ENCODE results near the gene CHST3. TPM values are rescaled to one million over a fixed set of nuclear protein-coding genes. Genes with fewer than 3 reads are reported as not detected.
A peak's percentile ranks its signal among the peaks of the same experiment; 100 is the strongest.

CHST3 gene
- total and polyA plus RNA-seq, 7 donors, result 0.23 to 25.5 (median 12.8) TPM

- Histone ChIP-seq H3K27me3 (no peaks in the 10 kb centered on the region), H3K4me1 (peaks cover 0 to 60% (median 53%) of the 10 kb centered on the region in 4 donors), H3K4me3 (no peak overlapping the region), H3K9me3 (no peaks in the 10 kb centered on the region), H3K36me3 (no peaks in the 10 kb centered on the region), H3K27ac (peak overlapping the region in 3 of 4 donors; percentile 34 to 59 (median 57))
- intact Hi-C loops (cut with DNase I), result no loop called here
- TF ChIP-seq POLR2A (IDR thresholded peaks at IDR 0.05) (no peak), CTCF (IDR thresholded peaks at IDR 0.05) (no peak), EP300 (IDR thresholded peaks at IDR 0.05) (no peak), POLR2AphosphoS5 (IDR thresholded peaks at IDR 0.05) (peak in 2 of 4 donors; percentile 19 to 24)
- 47 to 55% methylated on average over 6 of the region's 6 CpGs for WGBS, 2 donors
- DNase-seq, result no peak
These were observed 31.8 kb downstream of the CHST3 start for GRCh38 chr10:71995887-71996575.

- Histone ChIP-seq H3K36me3 (no peaks in the 10 kb centered on the region), H3K27ac (peak overlapping the region in 3 of 4 donors; percentile 34 to 59 (median 57)), H3K4me3 (no peak overlapping the region), H3K4me1 (peaks cover 0 to 66% (median 56%) of the 10 kb centered on the region in 4 donors), H3K9me3 (no peaks in the 10 kb centered on the region), H3K27me3 (no peaks in the 10 kb centered on the region)
- no peak for TF ChIP-seq POLR2AphosphoS5 (IDR thresholded peaks at IDR 0.05)
- TF ChIP-seq EP300 (IDR thresholded peaks at IDR 0.05), result no peak
- TF ChIP-seq CTCF (IDR thresholded peaks at IDR 0.05), result no peak
- no peak for TF ChIP-seq POLR2A (IDR thresholded peaks at IDR 0.05)
- no peak for DNase-seq
- WGBS, 2 donors, result 82% methylated on average over 13 of the region's 13 CpGs
- intact Hi-C loops (cut with DNase I), result no loop called here
These were observed 32.6 kb downstream of the CHST3 start for GRCh38 chr10:71996592-71997371.

- intact Hi-C loops (cut with DNase I), result no loop called here
- Histone ChIP-seq H3K4me1 (peaks cover 0 to 72% (median 56%) of the 10 kb centered on the region in 4 donors), H3K4me3 (no peak overlapping the region), H3K27me3 (no peaks in the 10 kb centered on the region), H3K9me3 (no peaks in the 10 kb centered on the region), H3K36me3 (no peaks in the 10 kb centered on the region), H3K27ac (peak overlapping the region; percentile 75 to 88 (median 79))
- WGBS, 2 donors, result 42 to 80% methylated on average over 14 of the region's 14 CpGs
- DNase-seq, result no peak
- TF ChIP-seq POLR2A (IDR thresholded peaks at IDR 0.05) (no peak), CTCF (IDR thresholded peaks at IDR 0.05) (no peak), POLR2AphosphoS5 (IDR thresholded peaks at IDR 0.05) (no peak), EP300 (IDR thresholded peaks at IDR 0.05) (no peak)
These were observed 34.1 kb downstream of the CHST3 start for GRCh38 chr10:71998119-71998839.

- H3K9me3 ChIP-seq, result no peaks in the 10 kb centered on the region
- DNase-seq, result peak; percentile 86
- WGBS, 2 donors, result 28 to 52% methylated on average over 5 of the region's 5 CpGs
These were observed 34.6 kb downstream of the CHST3 start for GRCh38 chr10:71998840-71999194.

More at GRCh38 chr10:71998840-71999194, 34.6 kb downstream of the CHST3 start:
- H3K27ac ChIP-seq, result peak overlapping the region; percentile 75 to 88 (median 79)
- no peak overlapping the region for H3K4me3 ChIP-seq
- H3K27me3 ChIP-seq, result no peaks in the 10 kb centered on the region
- peaks cover 0 to 72% (median 56%) of the 10 kb centered on the region in 4 donors for H3K4me1 ChIP-seq
- TF ChIP-seq CTCF (IDR thresholded peaks at IDR 0.05) (no peak), EP300 (IDR thresholded peaks at IDR 0.05) (no peak), POLR2AphosphoS5 (IDR thresholded peaks at IDR 0.05) (peak in 1 of 4 donors; percentile 16)
- intact Hi-C loops (cut with DNase I), result no loop called here
- no peaks in the 10 kb centered on the region for H3K36me3 ChIP-seq

Data from sigmoid colon (tissue), 7 donors.